ENCODE data around the gene BMP6. TPM values are rescaled to one million over a fixed set of nuclear protein-coding genes. Genes with fewer than 3 reads are reported as not detected.

BMP6 gene
- total RNA-seq, 1 experiment from 2014 or later = 1.9 TPM

- no peaks in the 10 kb centered on the region for H3K27me3 ChIP-seq (replicated peaks; ENCODE audit: insufficient read depth, low read depth, low read length, poor library complexity)
- intact Hi-C loops (cut with micrococcal nuclease; ENCODE audit: unreplicated experiment) = no loop called here
- H3K9me3 ChIP-seq (ENCODE audit: low read depth, low read length, poor library complexity, severe bottlenecking) = no peaks in the 10 kb centered on the region
- no peak overlapping the region for H3K27ac ChIP-seq (ENCODE audit: low read depth, low read length, poor library complexity, severe bottlenecking)
- no peaks in the 10 kb centered on the region for H3K4me1 ChIP-seq (ENCODE audit: insufficient read depth, low read length, poor library complexity, severe bottlenecking)
- no TSS peak for BruUV-seq (replicated peaks)
- ChIA-PET POLR2A (ENCODE audit: low non-redundant PET) (no interaction called here), CTCF (no interaction called here)
- H3K4me3 ChIP-seq (ENCODE audit: low read depth, low read length, poor library complexity, severe bottlenecking) = no peak overlapping the region
- H3K36me3 ChIP-seq (ENCODE audit: insufficient read depth, low read length, poor library complexity, severe bottlenecking) = no peaks in the 10 kb centered on the region
- DNase-seq (ENCODE audit: low spot score) = no peak
- TF ChIP-seq CTCF (conservative IDR thresholded peaks at IDR 0.05; ENCODE audit: low read depth, low read length) = no peak
- no peak for TF ChIP-seq EZH2 (IDR thresholded peaks at IDR 0.05; ENCODE audit: borderline replicate concordance, low read depth, low read length, poor library complexity, severe bottlenecking)
Observed at GRCh38 chr6:7827142-7827541, 101.2 kb downstream of the BMP6 start.

DNA sequence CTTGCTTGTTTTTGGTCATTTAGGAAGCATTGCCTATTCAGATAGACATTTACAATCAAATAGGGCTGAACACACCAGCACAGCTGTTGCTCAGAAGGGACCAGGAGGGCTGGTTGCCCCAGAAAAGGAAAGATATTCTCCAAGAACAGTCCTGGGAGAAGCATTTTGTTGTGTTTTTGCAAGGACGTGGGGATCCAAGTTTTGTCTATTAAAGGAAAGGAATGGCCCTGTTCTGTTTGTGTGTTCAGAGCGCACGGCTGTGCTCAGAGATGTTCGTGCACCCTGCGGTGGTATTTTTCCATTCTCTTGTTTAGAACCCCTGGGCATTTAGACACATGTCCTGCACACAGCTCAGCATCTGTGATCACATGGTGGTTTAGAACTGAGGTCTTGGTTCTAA, 102.2 kb downstream of the BMP6 start:
- CTCF ChIA-PET = no interaction called here
- POLR2A ChIA-PET (ENCODE audit: low non-redundant PET) = no interaction called here

GRCh38 chr6:7832904-7833750, 107.2 kb downstream of the BMP6 start:
- no peak overlapping the region for H3K27ac ChIP-seq (ENCODE audit: low read depth, low read length, poor library complexity, severe bottlenecking)

More for the DNA sequence above, 102.2 kb downstream of the BMP6 start:
- no peaks in the 10 kb centered on the region for H3K9me3 ChIP-seq (ENCODE audit: low read depth, low read length, poor library complexity, severe bottlenecking)
- no TSS peak for BruUV-seq (replicated peaks)
- no peak for DNase-seq (ENCODE audit: low spot score)
- no peaks in the 10 kb centered on the region for H3K36me3 ChIP-seq (ENCODE audit: insufficient read depth, low read length, poor library complexity, severe bottlenecking)
- H3K27me3 ChIP-seq (replicated peaks; ENCODE audit: insufficient read depth, low read depth, low read length, poor library complexity) = no peaks in the 10 kb centered on the region
- no peaks in the 10 kb centered on the region for H3K4me1 ChIP-seq (ENCODE audit: insufficient read depth, low read length, poor library complexity, severe bottlenecking)
- H3K27ac ChIP-seq (ENCODE audit: low read depth, low read length, poor library complexity, severe bottlenecking) = no peak overlapping the region
- no peak for TF ChIP-seq CTCF (conservative IDR thresholded peaks at IDR 0.05; ENCODE audit: low read depth, low read length)
- intact Hi-C loops (cut with micrococcal nuclease; ENCODE audit: unreplicated experiment) = no loop called here
- H3K4me3 ChIP-seq (ENCODE audit: low read depth, low read length, poor library complexity, severe bottlenecking) = no peak overlapping the region

More at GRCh38 chr6:7832904-7833750, 107.2 kb downstream of the BMP6 start:
- Histone ChIP-seq H3K4me3 (ENCODE audit: low read depth, low read length, poor library complexity, severe bottlenecking) (no peak overlapping the region), H3K27me3 (replicated peaks; ENCODE audit: insufficient read depth, low read depth, low read length, poor library complexity) (no peaks in the 10 kb centered on the region), H3K36me3 (ENCODE audit: insufficient read depth, low read length, poor library complexity, severe bottlenecking) (no peaks in the 10 kb centered on the region), H3K9me3 (ENCODE audit: low read depth, low read length, poor library complexity, severe bottlenecking) (no peaks in the 10 kb centered on the region), H3K4me1 (ENCODE audit: insufficient read depth, low read length, poor library complexity, severe bottlenecking) (no peaks in the 10 kb centered on the region)
- no TSS peak for BruUV-seq (replicated peaks)
- ChIA-PET CTCF (no interaction called here), POLR2A (ENCODE audit: low non-redundant PET) (no interaction called here)
- no peak for TF ChIP-seq EZH2 (IDR thresholded peaks at IDR 0.05; ENCODE audit: borderline replicate concordance, low read depth, low read length, poor library complexity, severe bottlenecking)
- no peak for TF ChIP-seq CTCF (conservative IDR thresholded peaks at IDR 0.05; ENCODE audit: low read depth, low read length)
- intact Hi-C loops (cut with micrococcal nuclease; ENCODE audit: unreplicated experiment) = no loop called here
- no peak for DNase-seq (ENCODE audit: low spot score)
